ENCODE measurements around the gene NEK1. TPM values are rescaled to one million over a fixed set of nuclear protein-coding genes. Genes with fewer than 3 reads are reported as not detected.

The NEK1 gene
- total and polyA plus RNA-seq, 2 of the 13 experiments (the other 11 are each of a cell fraction or from before 2014, with no cell fraction given) = 2.9 to 5.4 TPM

- peak; percentile 36 for TF ChIP-seq HDAC2 (CRISPR knock-in tag; IDR thresholded peaks at IDR 0.05)
- TF ChIP-seq ZNF276 (CRISPR knock-in tag; IDR thresholded peaks at IDR 0.05; ENCODE audit: low read depth) = no peak
- no peak; a peak in 1 of 4 replicates for TF ChIP-seq KLF16 (CRISPR knock-in tag; IDR thresholded peaks at IDR 0.05)
- TF ChIP-seq KDM6A (CRISPR knock-in tag; IDR thresholded peaks at IDR 0.05; ENCODE audit: low read depth) = no peak
- no peak for TF ChIP-seq TCF7L2 (IDR thresholded peaks at IDR 0.05; ENCODE audit: low read depth, low read length)
- TF ChIP-seq NCOA1 (CRISPR knock-in tag; IDR thresholded peaks at IDR 0.05) = 0 out of 2 replicates have a peak, but pooled peaks have one; percentile 50
- TF ChIP-seq ZNF878 (CRISPR knock-in tag; IDR thresholded peaks at IDR 0.05) = no peak
- TF ChIP-seq NFYB (CRISPR knock-in tag; IDR thresholded peaks at IDR 0.05) = peak; percentile 38
- peak; percentile 91 for TF ChIP-seq KDM2A (CRISPR knock-in tag; IDR thresholded peaks at IDR 0.05; ENCODE audit: borderline replicate concordance, low read depth)
- no peak for TF ChIP-seq SSRP1 (CRISPR knock-in tag; IDR thresholded peaks at IDR 0.05)
- no peak; the same call in none of the 2 replicates for TF ChIP-seq ZBTB25 (CRISPR knock-in tag; IDR thresholded peaks at IDR 0.05)
- TF ChIP-seq ZBTB46 (CRISPR knock-in tag; IDR thresholded peaks at IDR 0.05; ENCODE audit: borderline replicate concordance) = no peak
- peak; percentile 97 for TF ChIP-seq KMT2B (CRISPR knock-in tag; IDR thresholded peaks at IDR 0.05)
- TF ChIP-seq, protein P1, sequence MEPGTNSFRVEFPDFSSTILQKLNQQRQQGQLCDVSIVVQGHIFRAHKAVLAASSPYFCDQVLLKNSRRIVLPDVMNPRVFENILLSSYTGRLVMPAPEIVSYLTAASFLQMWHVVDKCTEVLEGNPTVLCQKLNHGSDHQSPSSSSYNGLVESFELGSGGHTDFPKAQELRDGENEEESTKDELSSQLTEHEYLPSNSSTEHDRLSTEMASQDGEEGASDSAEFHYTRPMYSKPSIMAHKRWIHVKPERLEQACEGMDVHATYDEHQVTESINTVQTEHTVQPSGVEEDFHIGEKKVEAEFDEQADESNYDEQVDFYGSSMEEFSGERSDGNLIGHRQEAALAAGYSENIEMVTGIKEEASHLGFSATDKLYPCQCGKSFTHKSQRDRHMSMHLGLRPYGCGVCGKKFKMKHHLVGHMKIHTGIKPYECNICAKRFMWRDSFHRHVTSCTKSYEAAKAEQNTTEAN (CRISPR knock-in tag; conservative IDR thresholded peaks at IDR 0.05) = no peak
- TF ChIP-seq, protein P2, sequence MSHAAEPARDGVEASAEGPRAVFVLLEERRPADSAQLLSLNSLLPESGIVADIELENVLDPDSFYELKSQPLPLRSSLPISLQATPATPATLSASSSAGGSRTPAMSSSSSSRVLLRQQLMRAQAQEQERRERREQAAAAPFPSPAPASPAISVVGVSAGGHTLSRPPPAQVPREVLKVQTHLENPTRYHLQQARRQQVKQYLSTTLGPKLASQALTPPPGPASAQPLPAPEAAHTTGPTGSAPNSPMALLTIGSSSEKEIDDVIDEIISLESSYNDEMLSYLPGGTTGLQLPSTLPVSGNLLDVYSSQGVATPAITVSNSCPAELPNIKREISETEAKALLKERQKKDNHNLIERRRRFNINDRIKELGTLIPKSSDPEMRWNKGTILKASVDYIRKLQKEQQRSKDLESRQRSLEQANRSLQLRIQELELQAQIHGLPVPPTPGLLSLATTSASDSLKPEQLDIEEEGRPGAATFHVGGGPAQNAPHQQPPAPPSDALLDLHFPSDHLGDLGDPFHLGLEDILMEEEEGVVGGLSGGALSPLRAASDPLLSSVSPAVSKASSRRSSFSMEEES (CRISPR knock-in tag; IDR thresholded peaks at IDR 0.05) = peak; percentile 50
- TF ChIP-seq, protein P3, sequence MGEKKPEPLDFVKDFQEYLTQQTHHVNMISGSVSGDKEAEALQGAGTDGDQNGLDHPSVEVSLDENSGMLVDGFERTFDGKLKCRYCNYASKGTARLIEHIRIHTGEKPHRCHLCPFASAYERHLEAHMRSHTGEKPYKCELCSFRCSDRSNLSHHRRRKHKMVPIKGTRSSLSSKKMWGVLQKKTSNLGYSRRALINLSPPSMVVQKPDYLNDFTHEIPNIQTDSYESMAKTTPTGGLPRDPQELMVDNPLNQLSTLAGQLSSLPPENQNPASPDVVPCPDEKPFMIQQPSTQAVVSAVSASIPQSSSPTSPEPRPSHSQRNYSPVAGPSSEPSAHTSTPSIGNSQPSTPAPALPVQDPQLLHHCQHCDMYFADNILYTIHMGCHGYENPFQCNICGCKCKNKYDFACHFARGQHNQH (CRISPR knock-in tag; IDR thresholded peaks at IDR 0.05) = peak; percentile 31; the same call in 1 of the 2 replicates
- no peak for TF ChIP-seq ZNF296 (CRISPR knock-in tag; conservative IDR thresholded peaks at IDR 0.05)
- peak; percentile 92 for TF ChIP-seq ATF1 (CRISPR knock-in tag; IDR thresholded peaks at IDR 0.05)
- peak; percentile 54; the same call in 1 of the 2 replicates for TF ChIP-seq ZNF614 (CRISPR knock-in tag; IDR thresholded peaks at IDR 0.05; ENCODE audit: borderline replicate concordance)
- TF ChIP-seq LCORL (IDR thresholded peaks at IDR 0.05) = no peak
- peak; percentile 55; the same call in 1 of the 2 replicates for TF ChIP-seq LCORL (CRISPR knock-in tag; IDR thresholded peaks at IDR 0.05)
Observed at GRCh38 chr4:169611991-169612870, at the start of gene NEK1 (continued).

Measured in HepG2 (cell line).